Fibroblast of skin of scalp (primary cell): ENCODE results near the gene PDE4B.
A peak's percentile ranks its signal among the peaks of the same experiment; 100 is the strongest.

ENCODE experiments used
- DNase-seq: peaks from one replicate; pipeline ENCODE4 v3.0.0-alpha.2; 2013

The PDE4B gene

DNA sequence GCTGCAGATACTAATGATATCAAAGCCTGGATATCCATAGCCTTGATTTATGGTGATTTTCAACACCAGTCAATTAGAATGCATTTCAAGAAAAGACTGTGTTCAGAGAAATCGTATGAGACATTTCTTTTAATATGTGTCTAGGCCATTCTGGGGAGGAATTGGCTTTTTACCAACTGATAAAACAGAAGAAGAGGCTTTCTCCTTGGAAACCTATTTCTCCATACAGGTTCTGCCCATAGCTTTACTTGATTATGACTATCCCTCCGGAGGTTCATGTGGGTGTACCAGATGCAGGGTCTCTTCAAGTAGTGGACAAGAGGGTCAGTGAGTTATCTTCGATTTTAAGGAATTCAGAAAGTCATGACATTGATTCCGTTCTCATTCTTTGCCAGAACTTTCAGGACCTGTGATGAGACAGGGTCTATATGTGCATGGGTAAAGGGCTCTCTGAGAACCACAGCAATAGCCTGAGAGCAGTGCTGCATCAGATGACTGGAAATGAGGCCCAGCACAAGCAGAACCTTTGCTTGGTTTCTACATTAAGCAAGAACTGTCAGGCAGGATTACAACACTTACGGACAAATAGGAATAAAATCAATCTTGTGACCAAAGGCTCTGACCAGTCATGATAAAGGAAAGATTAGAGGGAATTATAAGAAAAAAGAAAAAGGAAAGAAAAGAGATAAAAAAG lies 477.6 kb downstream of the PDE4B start:
- DNase-seq = no peak

DNA sequence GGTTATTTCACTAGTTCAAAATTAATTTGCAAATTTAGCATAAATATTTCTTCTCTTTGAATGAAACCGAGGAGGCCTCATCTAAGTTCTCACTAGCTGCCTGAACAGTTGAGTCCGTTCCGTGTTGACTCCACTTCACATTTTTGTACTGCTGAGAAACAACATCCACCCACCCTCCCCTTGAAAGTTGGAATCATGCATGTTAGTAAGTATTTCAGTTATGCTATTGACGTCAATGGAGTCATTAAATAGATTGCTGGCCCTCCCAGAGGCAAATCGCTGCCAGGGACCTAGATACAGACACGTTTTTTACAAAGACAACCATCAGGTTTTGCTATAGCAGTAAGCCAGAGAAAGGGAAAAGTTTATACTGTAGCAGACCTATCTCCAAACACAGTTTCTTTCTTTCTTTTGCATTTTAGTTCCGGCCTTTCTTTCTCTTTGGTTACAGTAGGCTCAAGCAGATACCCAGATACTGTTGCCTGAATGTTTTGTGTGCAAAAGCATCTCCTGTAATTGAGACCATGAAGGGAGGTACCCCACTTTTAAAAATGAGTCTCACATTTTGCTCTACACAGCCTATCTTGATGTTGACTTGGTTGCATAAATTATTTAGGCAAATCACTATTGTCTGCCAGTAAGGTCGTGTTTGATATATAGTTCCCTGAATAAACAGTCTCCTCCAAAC lies 478.7 kb downstream of the PDE4B start:
- peak; percentile 98 for DNase-seq

DNA sequence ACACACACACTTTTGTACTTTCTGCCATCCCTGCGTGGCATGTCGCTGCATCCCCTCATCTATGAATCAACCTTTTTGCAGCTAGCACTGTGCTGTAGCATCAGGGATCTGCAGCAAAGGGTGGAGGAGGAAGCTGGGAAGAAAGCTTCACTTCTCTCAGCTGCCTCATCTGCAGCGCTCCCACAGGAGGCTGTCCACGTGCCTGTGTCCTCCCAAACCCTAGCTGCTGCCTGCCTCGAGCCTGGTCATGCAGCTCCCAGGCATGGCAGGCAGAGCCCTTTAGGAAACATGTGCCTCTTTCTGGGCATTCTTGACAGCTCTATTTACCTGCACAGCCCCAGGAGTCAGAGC lies 479.2 kb downstream of the PDE4B start:
- DNase-seq = peak; percentile 59

DNA sequence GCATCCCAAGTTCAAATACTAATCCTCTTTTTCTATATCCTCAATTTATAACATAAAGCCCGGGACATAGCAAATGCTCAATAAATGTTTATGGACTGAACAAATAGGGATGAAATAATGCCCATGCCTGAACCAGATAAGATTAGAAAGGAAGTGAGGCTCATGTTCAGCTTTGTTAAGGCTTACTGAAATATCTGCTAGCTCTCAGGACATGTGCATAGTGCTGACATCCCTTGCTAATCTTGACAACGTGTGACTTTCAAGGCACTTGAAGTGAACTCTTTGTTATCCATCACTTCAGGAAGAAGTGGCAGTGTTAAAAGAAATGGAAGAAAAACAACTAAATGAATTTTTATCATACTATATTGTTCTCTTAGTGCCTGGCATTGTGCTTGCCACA lies 481.0 kb downstream of the PDE4B start:
- no peak for DNase-seq

DNA sequence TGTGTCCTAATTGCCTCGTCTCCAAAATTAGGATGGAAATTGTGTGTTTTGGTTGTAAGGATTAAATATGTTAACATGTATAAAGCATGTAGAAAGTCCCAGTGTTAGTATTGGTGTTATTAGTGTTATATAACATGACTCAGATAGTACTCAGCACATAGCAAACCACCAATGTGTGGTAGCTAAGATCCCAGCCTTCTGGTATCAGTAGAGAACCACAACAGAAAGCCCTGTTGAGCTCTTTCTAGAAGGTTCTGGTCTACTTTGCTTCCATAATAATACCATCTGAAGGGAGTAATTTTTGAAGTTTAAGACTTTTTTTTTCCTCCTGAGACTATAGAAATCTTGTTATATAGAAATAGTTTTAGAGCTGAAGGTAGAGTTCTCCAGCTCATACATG lies 481.9 kb downstream of the PDE4B start:
- peak; percentile 38 for DNase-seq

DNA sequence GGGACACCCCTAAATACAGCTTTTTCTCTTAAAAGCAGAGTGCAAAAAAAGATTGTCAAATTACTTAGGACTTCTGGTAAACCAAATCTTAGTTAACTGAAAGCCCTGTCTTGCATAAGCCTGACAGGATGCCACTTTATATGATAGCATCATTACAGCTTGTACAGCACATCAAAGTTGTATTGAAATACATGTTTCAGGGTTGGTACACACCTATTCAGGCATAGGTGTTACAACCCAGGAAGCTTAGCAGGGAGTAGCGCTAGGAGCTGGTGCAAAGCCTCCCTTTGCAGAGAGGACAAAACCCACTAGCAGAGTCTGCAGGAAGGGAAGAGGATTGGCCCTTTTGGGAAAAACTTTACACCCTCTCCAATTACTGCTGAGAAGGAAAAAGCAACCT lies 482.4 kb downstream of the PDE4B start:
- DNase-seq = no peak

DNA sequence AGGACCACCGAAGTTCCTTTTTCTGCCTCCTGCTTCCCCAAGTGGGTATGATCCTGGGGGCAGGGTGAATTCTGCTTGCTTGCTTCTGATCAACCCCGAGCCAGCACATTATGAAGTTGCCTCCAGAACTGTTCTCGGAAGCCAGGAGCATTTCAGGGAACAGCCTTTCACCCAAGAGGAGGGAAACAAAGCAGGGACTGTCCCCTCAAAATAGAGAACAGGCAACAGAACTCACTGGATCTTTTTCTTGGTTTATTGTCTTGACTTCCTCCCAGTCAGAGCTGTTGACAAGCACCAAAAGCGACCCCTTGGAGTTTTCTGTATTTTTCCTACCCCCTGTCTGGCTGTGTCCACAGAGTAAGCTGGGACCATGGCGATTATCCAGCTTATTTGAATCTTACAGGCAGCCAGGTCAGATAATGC lies 482.9 kb downstream of the PDE4B start:
- DNase-seq = no peak

DNA sequence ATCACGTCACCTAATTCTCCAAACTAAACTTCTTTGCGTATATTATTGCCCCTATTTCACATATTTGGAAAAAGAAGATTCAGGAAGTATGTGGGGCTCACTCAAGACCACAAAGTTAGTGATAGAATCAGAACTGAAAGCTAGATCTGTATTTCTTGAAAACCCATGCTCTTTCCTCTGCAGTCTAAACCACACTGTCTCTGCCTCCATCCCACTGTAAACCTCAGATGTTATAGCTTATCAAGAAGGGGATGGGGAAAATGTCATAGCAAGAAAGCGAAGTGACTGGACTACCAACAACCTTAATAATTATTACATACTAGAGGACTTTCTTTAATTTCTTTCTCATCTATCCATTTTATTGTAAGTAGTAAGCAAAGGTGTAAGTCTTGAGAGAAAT lies 483.5 kb downstream of the PDE4B start:
- no peak for DNase-seq

DNA sequence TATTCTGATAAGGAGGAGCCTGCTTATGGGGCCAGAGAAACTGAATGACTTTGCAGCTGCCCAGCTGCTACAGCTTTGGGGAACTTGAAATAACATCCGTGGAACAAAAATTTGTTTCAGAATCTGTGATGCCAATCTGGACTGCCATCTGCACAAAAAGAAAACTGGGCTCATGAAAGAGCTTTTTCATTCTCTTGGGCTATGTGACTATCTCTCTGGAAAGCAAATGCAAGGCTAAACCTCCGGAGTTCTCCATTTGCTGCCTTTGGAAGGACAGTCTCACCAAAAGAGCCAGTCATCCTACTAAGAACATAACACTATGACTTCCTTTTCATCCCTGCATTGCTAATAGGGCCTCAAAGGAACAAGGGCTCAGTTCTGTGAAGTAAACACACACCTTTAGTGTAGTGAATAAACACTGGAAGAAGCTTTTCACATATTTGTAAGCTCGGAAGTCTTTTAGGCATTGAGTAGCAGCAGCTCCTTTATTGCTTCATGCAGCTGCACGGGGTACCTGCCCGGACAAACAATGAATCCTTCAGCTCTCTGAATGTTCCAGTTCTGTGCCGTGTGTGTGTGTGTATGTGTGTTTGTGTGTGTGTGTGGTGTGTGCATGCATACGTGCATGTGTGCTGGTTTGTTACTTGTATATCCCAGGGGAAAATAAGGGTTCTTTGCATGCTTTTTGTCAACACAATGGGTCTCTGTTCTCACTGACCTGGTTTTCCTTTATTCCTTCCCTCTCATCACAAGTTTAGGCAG lies 485.7 kb downstream of the PDE4B start:
- DNase-seq = no peak

DNA sequence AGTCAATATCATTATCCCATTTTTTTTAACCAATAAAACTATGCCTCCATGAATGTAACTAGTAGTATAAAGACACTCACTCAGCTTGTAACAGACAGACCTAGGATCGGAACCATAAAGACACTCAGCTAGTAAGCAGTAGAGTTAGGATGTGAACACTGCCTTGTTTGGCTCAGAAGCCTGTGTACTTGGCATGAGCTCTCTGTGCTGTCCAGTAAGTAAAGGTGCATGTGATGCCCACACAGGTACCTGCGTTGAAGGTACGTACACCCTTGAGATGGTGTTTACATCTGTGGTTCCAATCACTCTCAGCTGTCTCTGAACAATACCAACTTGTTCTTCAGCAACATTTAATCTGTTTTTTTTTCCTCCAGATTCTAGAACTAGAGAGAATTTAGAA lies 489.1 kb downstream of the PDE4B start:
- no peak for DNase-seq

DNA sequence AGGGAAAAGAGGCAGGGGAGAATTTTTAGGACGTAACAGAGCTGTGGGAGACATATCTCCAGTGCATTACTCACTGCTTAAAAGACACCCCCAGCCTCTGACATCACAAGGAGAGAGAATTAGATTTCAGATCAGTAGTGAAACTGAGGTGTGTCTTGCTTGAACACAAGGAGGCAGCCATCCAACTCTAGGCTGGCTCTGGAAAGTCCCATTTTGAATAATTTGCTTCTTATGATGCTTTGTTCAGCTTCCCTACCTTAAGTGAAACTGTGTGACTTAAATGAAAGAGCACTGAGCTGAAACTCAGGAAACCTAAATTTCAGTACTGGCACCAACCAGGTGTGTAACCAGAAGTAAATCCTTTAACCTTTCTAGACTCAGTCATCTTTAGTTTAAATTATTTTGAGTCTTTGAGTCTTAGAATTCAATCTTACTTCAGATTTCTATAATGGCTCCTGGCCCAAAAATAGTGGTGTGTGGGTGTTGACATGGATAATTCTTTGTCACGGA lies 489.7 kb downstream of the PDE4B start:
- DNase-seq = peak; percentile 74

DNA sequence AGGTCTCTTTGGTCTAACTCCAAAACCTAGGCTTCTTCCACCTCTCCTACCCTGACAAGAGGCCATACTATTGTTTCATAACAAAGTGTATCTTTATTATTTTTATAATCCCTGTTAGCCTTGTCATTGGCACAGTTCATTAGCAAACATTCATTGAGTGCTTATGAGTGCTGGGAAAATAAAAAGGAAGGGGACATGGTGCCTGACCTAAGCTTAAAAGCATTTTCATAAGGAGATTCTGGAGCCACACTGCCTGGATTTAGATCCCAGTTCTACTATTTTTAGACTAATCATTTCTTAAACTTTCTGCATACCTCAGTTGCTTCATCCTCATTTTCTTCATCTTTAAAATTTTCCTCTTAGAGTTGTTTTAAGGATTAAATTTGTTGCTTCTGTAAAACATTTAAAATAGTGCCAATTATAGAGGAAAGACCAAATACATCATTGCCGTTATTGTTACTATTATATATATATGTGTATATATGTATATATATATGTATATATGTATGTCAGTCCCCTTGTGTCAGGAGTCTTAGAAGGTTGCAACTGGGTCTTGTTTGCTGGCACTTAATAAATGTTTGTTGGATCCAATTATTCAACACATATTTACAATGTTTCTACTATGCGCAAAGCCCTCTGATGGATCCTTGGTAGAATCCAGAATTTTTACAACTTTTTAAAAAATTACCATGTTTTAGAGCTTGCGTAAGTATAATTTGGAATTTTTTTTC lies 490.4 kb downstream of the PDE4B start:
- DNase-seq = peak; percentile 56

DNA sequence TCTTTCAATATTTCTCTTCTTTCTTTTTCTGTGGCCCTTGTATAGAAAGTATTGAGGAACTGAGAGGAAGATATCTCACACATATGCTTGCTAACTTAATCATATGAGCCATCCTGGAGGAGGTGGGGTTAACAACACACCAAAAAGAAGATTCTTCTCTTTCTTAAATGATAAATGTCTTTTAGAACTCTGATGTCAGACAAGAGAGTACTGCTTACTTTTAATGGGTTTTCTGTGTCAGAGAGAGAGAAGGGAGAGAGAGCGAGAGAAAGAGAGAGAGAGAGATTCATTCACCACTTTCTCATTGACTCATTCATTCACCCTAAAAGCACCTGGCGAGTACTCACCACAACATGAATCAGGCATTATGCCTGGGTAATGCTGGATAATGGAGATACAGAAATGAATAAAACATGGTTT lies 490.9 kb downstream of the PDE4B start:
- no peak for DNase-seq

DNA sequence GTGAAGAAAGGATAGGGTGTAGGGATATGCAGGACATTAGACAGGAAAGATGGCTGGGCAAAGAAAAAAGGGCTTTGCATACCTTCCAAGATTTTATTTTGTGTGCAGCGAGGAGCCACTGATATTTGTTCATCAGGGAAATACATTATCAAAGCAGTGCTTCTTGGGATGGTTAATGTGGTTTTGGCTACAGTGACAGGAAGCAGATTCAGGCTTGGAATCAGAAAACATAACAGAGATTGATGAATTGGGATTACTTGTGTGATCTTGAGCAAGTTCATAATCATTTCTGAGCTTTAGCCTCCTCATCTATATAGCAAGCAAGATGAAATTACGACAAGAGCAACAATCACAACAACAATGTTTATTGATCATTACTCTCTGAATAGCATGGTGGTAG lies 492.1 kb downstream of the PDE4B start:
- no peak for DNase-seq

DNA sequence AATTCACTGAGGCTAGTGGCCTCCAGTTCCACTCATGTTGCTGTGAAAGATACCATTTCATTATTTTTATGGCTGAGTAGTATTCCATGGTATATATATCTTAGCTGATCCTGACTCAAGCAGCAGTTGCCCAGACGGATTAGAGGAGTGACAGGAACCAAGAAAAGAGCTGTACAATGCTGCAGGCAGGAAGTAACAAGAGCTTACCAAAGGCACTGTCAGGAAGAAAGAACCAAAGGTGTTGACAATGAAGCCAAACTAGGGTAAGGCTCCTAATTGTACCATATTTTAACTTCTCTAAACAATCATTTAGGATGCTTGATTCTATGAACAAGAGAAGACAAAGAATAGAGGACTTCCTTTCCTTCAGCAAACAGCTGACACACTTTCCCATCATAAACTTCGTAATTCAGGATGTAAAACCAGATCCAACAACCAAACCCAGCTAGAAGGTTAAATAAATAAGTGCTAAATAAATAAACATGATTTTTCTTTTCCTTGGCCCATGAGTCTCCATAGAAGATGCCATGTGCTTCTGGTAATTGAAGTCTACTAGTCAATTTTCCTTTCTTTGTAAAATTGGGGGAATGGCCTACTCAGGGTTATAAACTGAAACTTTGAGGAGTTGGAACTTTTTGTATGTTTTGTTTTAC lies 493.0 kb downstream of the PDE4B start:
- DNase-seq = no peak

DNA sequence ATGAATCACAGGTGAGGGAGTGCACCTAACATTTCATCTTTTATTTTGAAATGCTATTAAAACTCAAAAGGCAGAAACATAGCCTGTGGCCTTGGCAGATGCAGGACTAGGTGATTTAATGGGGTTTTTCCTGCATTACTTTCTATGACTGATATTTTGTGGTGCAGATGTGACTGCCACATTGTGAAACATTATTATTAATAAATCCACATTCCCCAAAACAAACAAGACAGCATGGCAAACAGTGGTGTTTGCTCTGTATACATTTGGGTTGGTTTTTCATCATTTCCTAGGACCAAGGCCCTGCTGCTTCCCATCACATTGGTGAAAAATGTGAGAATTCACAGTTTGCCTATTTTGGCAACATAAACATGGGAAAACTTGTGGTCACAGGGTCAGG lies 493.6 kb downstream of the PDE4B start:
- DNase-seq = no peak

DNA sequence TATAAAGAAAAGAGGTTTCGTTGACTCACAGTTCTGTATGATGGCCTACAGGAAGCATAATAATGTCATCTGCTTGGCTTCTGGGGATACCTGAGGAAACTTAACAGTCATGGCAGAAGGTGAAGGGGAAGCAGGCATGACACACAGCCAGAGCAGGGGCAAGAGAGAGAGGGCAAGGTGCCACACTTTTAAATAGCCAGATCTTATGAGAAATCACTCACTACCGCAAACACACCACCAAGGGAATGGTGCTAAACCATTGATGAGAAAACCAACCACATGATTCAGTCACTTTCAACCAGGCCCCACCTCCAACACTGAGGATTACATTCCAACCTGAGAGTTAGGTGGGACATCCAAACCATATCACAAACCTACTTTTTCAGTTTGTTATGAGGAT lies 495.4 kb downstream of the PDE4B start:
- no peak for DNase-seq

DNA sequence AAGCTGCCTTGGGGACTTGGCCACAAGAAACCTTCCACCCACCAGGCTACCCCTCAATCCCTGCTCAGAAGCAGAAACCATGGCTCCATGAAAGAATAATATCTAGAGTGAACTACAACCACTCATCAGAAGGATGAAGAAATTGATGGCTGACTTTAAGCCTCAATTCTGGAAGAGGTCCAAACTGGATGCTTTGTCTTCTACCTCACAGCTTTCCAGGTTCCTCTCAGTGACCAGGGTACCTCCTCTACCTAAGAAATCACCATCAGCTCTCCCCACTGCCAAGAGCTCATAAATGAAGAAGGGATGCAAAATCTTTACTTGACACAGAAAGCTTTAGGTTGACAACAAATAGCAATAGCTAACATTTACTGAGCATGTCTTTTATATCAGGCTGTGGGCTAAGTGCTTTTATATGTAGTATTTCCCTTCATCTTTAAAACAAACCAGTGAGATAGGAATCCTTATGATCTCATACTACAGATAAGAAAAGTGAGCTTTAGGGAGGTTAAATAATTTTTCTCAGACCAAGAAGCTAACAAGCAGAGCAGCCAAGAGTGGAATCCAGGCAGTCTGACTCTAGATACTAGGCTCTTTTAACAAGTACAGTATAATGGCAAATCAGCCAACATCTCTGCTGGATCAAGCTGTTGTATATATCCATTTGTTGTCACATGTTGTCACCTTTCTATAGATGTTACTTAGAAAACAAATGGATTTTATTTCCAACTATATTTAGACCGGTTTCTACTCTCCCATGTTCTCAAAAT lies 498.3 kb downstream of the PDE4B start:
- DNase-seq = no peak

DNA sequence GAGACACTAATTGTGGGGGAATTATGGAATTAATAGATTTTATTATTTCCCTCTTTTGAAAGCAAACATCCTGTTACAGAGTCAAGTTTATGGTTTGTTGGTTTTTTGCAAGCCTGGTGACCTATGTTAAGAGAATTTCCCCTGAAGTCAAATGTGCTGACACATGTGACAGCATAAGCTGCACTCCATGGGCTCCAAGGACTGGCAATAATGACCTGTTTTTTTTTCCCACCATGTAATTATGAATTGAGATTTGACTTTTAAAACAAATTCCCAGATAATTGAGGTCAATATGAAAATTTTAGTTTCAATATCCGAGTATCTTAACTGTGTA lies 498.8 kb downstream of the PDE4B start:
- DNase-seq = no peak

DNA sequence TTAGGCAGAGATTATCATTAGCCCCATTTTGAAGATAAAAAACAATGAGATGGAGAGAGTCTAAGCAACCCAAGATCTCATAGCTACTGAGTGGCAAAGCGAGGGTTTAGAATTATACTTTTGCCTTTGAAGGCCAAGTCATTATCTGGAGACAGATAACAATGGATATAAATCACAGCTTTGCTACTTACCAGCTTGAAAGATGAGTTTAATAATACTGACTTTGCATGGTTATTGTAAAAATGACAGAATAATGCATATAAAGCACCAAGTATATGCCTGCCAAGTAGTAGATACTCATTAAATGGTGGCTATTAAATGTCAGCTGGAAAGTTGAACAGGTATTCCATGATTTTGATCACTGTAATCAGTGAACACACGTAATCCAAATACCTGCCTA lies 499.6 kb downstream of the PDE4B start:
- no peak for DNase-seq

DNA sequence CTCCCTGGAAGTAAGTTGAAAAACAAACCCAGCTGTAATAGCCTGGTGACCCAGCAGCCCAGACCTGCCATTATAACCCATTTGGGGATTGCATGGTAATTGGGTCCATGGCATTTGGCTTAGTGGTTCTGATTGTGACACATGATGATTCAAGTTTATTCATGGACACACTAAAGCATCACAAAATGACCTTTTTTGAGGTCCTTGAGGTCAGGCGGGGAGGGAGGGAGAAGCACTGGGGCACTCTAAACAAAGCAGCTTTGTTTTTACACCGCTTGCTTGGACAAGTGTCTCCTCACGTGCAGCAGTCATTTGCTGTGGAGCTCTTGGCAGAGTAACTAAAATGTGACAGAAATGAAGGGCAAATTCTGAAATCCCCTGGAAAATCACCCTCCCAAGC lies 500.2 kb downstream of the PDE4B start:
- DNase-seq = no peak
